GM23338 (cell line): ENCODE measurements around the gene SLC35F1. TPM values are rescaled to one million over a fixed set of nuclear protein-coding genes. Genes with fewer than 3 reads are reported as not detected.

Experiments
- ATAC-seq: fragments of 200-7000 bp; cut with Tn5 transposase; 3 replicates; pipeline ENCODE4 v1.9.1; 2020
- DNase-seq: peaks from one replicate; pipeline ENCODE4 v3.0.0-alpha.2; 2015; ENCODE audit warnings: low spot score
- H2AFZ ChIP-seq: fragments of 200-600 bp; sonication (generic); 2 replicates; pipeline ENCODE4 v1.8.0; 2016; ENCODE audit warnings: antibody characterized with exemption, mild to moderate bottlenecking, moderate library complexity
- H3F3A ChIP-seq: fragments of 200-600 bp; sonication (generic); replicated peaks from 2 replicates; pipeline ENCODE4 v1.8.0; 2017; ENCODE audit warnings: antibody characterized with exemption, mixed run types, low read depth
- H3K27ac ChIP-seq: fragments of 200-600 bp; sonication (generic); 2 replicates; pipeline ENCODE4 v1.6.1; 2016; ENCODE audit warnings: low read depth
- H3K27me3 ChIP-seq: fragments of 200-600 bp; sonication (generic); 2 replicates; pipeline ENCODE4 v1.8.0; 2016; ENCODE audit warnings: mild to moderate bottlenecking, mixed run types, moderate library complexity; ENCODE audit not compliant: insufficient read depth
- H3K36me3 ChIP-seq: fragments of 200-600 bp; sonication (generic); 2 replicates; pipeline ENCODE4 v1.8.0; 2016; ENCODE audit warnings: mild to moderate bottlenecking; ENCODE audit not compliant: insufficient read depth
- H3K4me1 ChIP-seq: fragments of 200-600 bp; sonication (generic); 2 replicates; pipeline ENCODE4 v1.8.0; 2016; ENCODE audit warnings: mild to moderate bottlenecking, moderate library complexity; ENCODE audit not compliant: insufficient read depth
- H3K4me2 ChIP-seq: fragments of 200-600 bp; sonication (generic); 2 replicates; pipeline ENCODE4 v1.7.1; 2017; ENCODE audit warnings: mixed run types
- H3K4me3 ChIP-seq: fragments of 200-600 bp; sonication (generic); 2 replicates; pipeline ENCODE4 v1.6.1; 2016; ENCODE audit warnings: mixed run types
- H3K79me2 ChIP-seq: fragments of 200-600 bp; sonication (generic); replicated peaks from 2 replicates; pipeline ENCODE4 v1.8.0; 2017; ENCODE audit warnings: mild to moderate bottlenecking; ENCODE audit not compliant: insufficient read depth
- H3K9me2 ChIP-seq: fragments of 200-600 bp; sonication (generic); 2 replicates; pipeline ENCODE4 v1.8.0; 2017; ENCODE audit not compliant: insufficient read depth
- H4K20me1 ChIP-seq: fragments of 200-600 bp; sonication (generic); replicated peaks from 2 replicates; pipeline ENCODE4 v1.8.0; 2017; ENCODE audit warnings: mild to moderate bottlenecking; ENCODE audit not compliant: insufficient read depth
- H3K27ac Mint-ChIP-seq: 2 replicates; pipeline ENCODE4 v1.8.0; 2020; ENCODE audit warnings: inconsistent platforms, mild to moderate bottlenecking, moderate library complexity, mixed read lengths
- H3K27me3 Mint-ChIP-seq: 3 replicates; pipeline ENCODE4 v1.8.0; 2022; ENCODE audit warnings: low read depth, mild to moderate bottlenecking, moderate library complexity, mixed read lengths, inconsistent platforms; ENCODE audit not compliant: insufficient read depth, poor library complexity
- H3K36me3 Mint-ChIP-seq: 3 replicates; pipeline ENCODE4 v1.8.0; 2021; ENCODE audit warnings: low read depth, mild to moderate bottlenecking, inconsistent platforms, moderate library complexity, mixed read lengths
- H3K4me1 Mint-ChIP-seq: 3 replicates; pipeline ENCODE4 v1.8.0; 2020; ENCODE audit warnings: mild to moderate bottlenecking, inconsistent platforms, mixed read lengths
- H3K4me3 Mint-ChIP-seq: 3 replicates; pipeline ENCODE4 v1.8.0; 2021; ENCODE audit warnings: moderate library complexity, mild to moderate bottlenecking, inconsistent platforms, mixed read lengths
- H3K9me3 Mint-ChIP-seq: 3 replicates; pipeline ENCODE4 v1.8.0; 2020; ENCODE audit warnings: moderate library complexity, mild to moderate bottlenecking, inconsistent platforms, mixed read lengths
- CREB1 ChIP-seq: fragments of 250-450 bp; sonication (Bioruptor Pico); IDR thresholded peaks from 2 replicates; pipeline ENCODE4 v1.5.0; 2020; ENCODE audit warnings: low read depth, mild to moderate bottlenecking, moderate library complexity
- EZH2 ChIP-seq: fragments of 200-600 bp; sonication (generic); IDR thresholded peaks from one replicate; pipeline ENCODE4 v1.8.0; 2017; ENCODE audit warnings: antibody characterized with exemption, mild to moderate bottlenecking, low read depth; ENCODE audit not compliant: unreplicated experiment
- EZH2phosphoT487 ChIP-seq: fragments of 200-600 bp; sonication (generic); IDR thresholded peaks from one replicate; pipeline ENCODE4 v1.8.1; 2018; ENCODE audit warnings: antibody characterized with exemption; ENCODE audit not compliant: unreplicated experiment
- JUNB ChIP-seq: IDR thresholded peaks from one replicate; pipeline ENCODE4 v1.6.1; 2016; ENCODE audit warnings: antibody characterized with exemption; ENCODE audit not compliant: unreplicated experiment
- NANOG ChIP-seq: IDR thresholded peaks from 2 replicates; pipeline ENCODE4 v1.6.1; 2016; ENCODE audit warnings: antibody characterized with exemption, borderline replicate concordance
- POLR2AphosphoS5 ChIP-seq: IDR thresholded peaks from 2 replicates; pipeline ENCODE4 v1.6.1; 2016; ENCODE audit warnings: antibody characterized with exemption, low read depth
- STAT1 ChIP-seq: IDR thresholded peaks from one replicate; pipeline ENCODE4 v1.6.1; 2016; ENCODE audit warnings: antibody characterized with exemption; ENCODE audit not compliant: unreplicated experiment
- ZNF114 ChIP-seq: fragments of 250-450 bp; sonication (Bioruptor Pico); IDR thresholded peaks from 2 replicates; pipeline ENCODE4 v1.5.0; 2020; ENCODE audit warnings: mild to moderate bottlenecking, moderate library complexity
- ZNF331 ChIP-seq: fragments of 250-450 bp; sonication (Bioruptor Pico); IDR thresholded peaks from 2 replicates; pipeline ENCODE4 v1.5.0; 2020; ENCODE audit warnings: low read depth, mild to moderate bottlenecking, moderate library complexity
- polyA plus RNA-seq: library from polyadenylated mRNA; unstranded; fragments of >200 nt; fragmentation: Nextera tagmentation; extraction: Ambion mirVana; gene quantifications from 2 replicates; pipeline ENCODE4 v1.2.1, GENCODE V29; 2016
- total RNA-seq: library from RNA; depleted of rRNA; stranded (reverse); fragments of >200 nt; shearing (Covaris generic); gene quantifications from 2 replicates; pipeline ENCODE4 v1.2.3, GENCODE V29; 2014
- TF ChIP-seq, protein P1 (sequence below): fragments of 250-450 bp; sonication (Bioruptor Pico); IDR thresholded peaks from 2 replicates; pipeline ENCODE4 v1.5.0; 2020; ENCODE audit warnings: mild to moderate bottlenecking, moderate library complexity
- TF ChIP-seq, protein P2 (sequence below): IDR thresholded peaks from one replicate; pipeline ENCODE4 v1.6.1; 2018; ENCODE audit warnings: antibody characterized with exemption; ENCODE audit not compliant: unreplicated experiment
- TF ChIP-seq, protein P3 (sequence below), 2 experiments: fragments of 200-600 bp in 1 of 2; sonication (generic) in 1 of 2; conservative IDR thresholded peaks; 2 replicates each; pipeline versions ENCODE4 v1.5.1 to v1.6.1; 2016 to 2017; ENCODE audit warnings: antibody characterized with exemption in 2 of 2, low read depth in 2 of 2, mild to moderate bottlenecking in 2 of 2, moderate library complexity in 1 of 2
- TF ChIP-seq, protein P4 (sequence below): IDR thresholded peaks from 2 replicates; pipeline ENCODE4 v1.6.1; 2016; ENCODE audit warnings: antibody characterized with exemption

SLC35F1 gene
- total and polyA plus RNA-seq, 2 experiments from 2014 or later = 3.0 to 10.3 TPM

DNA sequence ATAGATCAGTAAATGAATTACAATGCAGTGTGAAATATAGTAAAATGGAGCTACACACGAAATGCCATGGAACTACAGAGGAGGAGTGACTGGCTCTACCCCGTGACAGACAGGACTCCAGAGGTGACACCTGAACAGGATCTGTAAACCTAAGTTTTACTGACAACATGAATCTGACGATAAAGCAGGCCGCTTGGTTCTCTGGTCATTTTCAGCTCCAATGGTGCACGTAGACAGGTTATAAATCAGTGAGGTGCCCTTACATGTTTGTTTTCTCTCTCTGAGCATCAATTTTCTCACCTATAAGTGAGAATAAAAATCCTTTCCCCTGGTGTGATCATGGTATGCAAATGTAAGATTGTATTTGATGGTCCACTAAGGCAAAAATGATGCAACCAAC lies 339.3 kb downstream of the SLC35F1 start:
- H3K4me2 ChIP-seq = no peak overlapping the region
- Mint-ChIP-seq H3K9me3 (no peaks in the 10 kb centered on the region), H3K4me1 (peaks cover 6% of the 10 kb centered on the region), H3K27me3 (peaks cover 4% of the 10 kb centered on the region), H3K36me3 (no peaks in the 10 kb centered on the region), H3K4me3 (no peak overlapping the region), H3K27ac (no peak overlapping the region)
- TF ChIP-seq, protein P1, sequence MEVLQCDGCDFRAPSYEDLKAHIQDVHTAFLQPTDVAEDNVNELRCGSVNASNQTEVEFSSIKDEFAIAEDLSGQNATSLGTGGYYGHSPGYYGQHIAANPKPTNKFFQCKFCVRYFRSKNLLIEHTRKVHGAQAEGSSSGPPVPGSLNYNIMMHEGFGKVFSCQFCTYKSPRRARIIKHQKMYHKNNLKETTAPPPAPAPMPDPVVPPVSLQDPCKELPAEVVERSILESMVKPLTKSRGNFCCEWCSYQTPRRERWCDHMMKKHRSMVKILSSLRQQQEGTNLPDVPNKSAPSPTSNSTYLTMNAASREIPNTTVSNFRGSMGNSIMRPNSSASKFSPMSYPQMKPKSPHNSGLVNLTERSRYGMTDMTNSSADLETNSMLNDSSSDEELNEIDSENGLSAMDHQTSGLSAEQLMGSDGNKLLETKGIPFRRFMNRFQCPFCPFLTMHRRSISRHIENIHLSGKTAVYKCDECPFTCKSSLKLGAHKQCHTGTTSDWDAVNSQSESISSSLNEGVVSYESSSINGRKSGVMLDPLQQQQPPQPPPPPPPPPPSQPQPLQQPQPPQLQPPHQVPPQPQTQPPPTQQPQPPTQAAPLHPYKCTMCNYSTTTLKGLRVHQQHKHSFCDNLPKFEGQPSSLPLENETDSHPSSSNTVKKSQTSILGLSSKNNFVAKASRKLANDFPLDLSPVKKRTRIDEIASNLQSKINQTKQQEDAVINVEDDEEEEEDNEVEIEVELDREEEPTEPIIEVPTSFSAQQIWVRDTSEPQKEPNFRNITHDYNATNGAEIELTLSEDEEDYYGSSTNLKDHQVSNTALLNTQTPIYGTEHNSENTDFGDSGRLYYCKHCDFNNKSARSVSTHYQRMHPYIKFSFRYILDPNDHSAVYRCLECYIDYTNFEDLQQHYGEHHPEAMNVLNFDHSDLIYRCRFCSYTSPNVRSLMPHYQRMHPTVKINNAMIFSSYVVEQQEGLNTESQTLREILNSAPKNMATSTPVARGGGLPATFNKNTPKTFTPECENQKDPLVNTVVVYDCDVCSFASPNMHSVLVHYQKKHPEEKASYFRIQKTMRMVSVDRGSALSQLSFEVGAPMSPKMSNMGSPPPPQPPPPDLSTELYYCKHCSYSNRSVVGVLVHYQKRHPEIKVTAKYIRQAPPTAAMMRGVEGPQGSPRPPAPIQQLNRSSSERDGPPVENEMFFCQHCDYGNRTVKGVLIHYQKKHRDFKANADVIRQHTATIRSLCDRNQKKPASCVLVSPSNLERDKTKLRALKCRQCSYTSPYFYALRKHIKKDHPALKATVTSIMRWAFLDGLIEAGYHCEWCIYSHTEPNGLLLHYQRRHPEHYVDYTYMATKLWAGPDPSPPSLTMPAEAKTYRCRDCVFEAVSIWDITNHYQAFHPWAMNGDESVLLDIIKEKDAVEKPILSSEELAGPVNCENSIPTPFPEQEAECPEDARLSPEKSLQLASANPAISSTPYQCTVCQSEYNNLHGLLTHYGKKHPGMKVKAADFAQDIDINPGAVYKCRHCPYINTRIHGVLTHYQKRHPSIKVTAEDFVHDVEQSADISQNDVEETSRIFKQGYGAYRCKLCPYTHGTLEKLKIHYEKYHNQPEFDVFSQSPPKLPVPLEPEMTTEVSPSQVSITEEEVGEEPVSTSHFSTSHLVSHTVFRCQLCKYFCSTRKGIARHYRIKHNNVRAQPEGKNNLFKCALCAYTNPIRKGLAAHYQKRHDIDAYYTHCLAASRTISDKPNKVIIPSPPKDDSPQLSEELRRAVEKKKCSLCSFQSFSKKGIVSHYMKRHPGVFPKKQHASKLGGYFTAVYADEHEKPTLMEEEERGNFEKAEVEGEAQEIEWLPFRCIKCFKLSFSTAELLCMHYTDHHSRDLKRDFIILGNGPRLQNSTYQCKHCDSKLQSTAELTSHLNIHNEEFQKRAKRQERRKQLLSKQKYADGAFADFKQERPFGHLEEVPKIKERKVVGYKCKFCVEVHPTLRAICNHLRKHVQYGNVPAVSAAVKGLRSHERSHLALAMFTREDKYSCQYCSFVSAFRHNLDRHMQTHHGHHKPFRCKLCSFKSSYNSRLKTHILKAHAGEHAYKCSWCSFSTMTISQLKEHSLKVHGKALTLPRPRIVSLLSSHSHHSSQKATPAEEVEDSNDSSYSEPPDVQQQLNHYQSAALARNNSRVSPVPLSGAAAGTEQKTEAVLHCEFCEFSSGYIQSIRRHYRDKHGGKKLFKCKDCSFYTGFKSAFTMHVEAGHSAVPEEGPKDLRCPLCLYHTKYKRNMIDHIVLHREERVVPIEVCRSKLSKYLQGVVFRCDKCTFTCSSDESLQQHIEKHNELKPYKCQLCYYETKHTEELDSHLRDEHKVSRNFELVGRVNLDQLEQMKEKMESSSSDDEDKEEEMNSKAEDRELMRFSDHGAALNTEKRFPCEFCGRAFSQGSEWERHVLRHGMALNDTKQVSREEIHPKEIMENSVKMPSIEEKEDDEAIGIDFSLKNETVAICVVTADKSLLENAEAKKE (CRISPR knock-in tag) = no peak
- TF ChIP-seq POLR2AphosphoS5 = no peak
- TF ChIP-seq CREB1 = no peak
- TF ChIP-seq ZNF331 (CRISPR knock-in tag) = no peak
- no peak for TF ChIP-seq EZH2phosphoT487
- TF ChIP-seq STAT1 = no peak
- TF ChIP-seq, protein P2, sequence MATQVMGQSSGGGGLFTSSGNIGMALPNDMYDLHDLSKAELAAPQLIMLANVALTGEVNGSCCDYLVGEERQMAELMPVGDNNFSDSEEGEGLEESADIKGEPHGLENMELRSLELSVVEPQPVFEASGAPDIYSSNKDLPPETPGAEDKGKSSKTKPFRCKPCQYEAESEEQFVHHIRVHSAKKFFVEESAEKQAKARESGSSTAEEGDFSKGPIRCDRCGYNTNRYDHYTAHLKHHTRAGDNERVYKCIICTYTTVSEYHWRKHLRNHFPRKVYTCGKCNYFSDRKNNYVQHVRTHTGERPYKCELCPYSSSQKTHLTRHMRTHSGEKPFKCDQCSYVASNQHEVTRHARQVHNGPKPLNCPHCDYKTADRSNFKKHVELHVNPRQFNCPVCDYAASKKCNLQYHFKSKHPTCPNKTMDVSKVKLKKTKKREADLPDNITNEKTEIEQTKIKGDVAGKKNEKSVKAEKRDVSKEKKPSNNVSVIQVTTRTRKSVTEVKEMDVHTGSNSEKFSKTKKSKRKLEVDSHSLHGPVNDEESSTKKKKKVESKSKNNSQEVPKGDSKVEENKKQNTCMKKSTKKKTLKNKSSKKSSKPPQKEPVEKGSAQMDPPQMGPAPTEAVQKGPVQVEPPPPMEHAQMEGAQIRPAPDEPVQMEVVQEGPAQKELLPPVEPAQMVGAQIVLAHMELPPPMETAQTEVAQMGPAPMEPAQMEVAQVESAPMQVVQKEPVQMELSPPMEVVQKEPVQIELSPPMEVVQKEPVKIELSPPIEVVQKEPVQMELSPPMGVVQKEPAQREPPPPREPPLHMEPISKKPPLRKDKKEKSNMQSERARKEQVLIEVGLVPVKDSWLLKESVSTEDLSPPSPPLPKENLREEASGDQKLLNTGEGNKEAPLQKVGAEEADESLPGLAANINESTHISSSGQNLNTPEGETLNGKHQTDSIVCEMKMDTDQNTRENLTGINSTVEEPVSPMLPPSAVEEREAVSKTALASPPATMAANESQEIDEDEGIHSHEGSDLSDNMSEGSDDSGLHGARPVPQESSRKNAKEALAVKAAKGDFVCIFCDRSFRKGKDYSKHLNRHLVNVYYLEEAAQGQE = no peak
- TF ChIP-seq EZH2 = no peak
- no peak for TF ChIP-seq JUNB
- TF ChIP-seq ZNF114 = no peak
- TF ChIP-seq, protein P3, sequence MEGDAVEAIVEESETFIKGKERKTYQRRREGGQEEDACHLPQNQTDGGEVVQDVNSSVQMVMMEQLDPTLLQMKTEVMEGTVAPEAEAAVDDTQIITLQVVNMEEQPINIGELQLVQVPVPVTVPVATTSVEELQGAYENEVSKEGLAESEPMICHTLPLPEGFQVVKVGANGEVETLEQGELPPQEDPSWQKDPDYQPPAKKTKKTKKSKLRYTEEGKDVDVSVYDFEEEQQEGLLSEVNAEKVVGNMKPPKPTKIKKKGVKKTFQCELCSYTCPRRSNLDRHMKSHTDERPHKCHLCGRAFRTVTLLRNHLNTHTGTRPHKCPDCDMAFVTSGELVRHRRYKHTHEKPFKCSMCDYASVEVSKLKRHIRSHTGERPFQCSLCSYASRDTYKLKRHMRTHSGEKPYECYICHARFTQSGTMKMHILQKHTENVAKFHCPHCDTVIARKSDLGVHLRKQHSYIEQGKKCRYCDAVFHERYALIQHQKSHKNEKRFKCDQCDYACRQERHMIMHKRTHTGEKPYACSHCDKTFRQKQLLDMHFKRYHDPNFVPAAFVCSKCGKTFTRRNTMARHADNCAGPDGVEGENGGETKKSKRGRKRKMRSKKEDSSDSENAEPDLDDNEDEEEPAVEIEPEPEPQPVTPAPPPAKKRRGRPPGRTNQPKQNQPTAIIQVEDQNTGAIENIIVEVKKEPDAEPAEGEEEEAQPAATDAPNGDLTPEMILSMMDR (conservative IDR thresholded peaks at IDR 0.05; ENCODE audit: low read depth in 2 of 2) = no peak
- TF ChIP-seq NANOG = no peak
- TF ChIP-seq, protein P4, sequence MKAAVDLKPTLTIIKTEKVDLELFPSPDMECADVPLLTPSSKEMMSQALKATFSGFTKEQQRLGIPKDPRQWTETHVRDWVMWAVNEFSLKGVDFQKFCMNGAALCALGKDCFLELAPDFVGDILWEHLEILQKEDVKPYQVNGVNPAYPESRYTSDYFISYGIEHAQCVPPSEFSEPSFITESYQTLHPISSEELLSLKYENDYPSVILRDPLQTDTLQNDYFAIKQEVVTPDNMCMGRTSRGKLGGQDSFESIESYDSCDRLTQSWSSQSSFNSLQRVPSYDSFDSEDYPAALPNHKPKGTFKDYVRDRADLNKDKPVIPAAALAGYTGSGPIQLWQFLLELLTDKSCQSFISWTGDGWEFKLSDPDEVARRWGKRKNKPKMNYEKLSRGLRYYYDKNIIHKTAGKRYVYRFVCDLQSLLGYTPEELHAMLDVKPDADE = no peak
- H3K79me2 ChIP-seq = no peaks in the 10 kb centered on the region
- no peaks in the 10 kb centered on the region; the same call in 1 of the 2 replicates for H3K9me2 ChIP-seq
- H3F3A ChIP-seq = no peaks in the 10 kb centered on the region
- H3K27ac ChIP-seq = no peak overlapping the region
- DNase-seq = no peak
- no peaks in the 10 kb centered on the region for H3K27me3 ChIP-seq
- no peak for ATAC-seq
- no peak overlapping the region for H3K4me3 ChIP-seq
- no peaks in the 10 kb centered on the region for H3K4me1 ChIP-seq
- no peaks in the 10 kb centered on the region; the same call in 1 of the 2 replicates for H4K20me1 ChIP-seq
- H3K36me3 ChIP-seq = no peaks in the 10 kb centered on the region
- no peak overlapping the region for H2AFZ ChIP-seq
